ENCODE results near the gene JUNB.

GRCh38 chr19:12804051-12804450 is 12.8 kb downstream of the JUNB start:
- TF ChIP-seq USF2 (IDR thresholded peaks at IDR 0.05) (no peak), EP300 (IDR thresholded peaks at IDR 0.05) (no peak), CTCF (IDR thresholded peaks at IDR 0.05) (no peak), KDM5A (IDR thresholded peaks at IDR 0.05) (no peak), CHD4 (IDR thresholded peaks at IDR 0.05; ENCODE audit: borderline replicate concordance) (no peak), POLR2A (IDR thresholded peaks at IDR 0.05; ENCODE audit: low read length) (no peak), RCOR1 (IDR thresholded peaks at IDR 0.05; ENCODE audit: low read depth, low read length) (no peak)

Measured in A549 (cell line).